Liver (tissue), 9 donors: ENCODE results near the gene ENTPD8. TPM values are rescaled to one million over a fixed set of nuclear protein-coding genes. Genes with fewer than 3 reads are reported as not detected.

Experiments used
- DNase-seq: peaks from one replicate; pipeline ENCODE4 v3.0.0-alpha.2; 2017; ENCODE audit warnings: low spot score
- H3K27ac ChIP-seq, 2 donors: one replicate each; pipeline ENCODE4 v1.7.0; 2013; ENCODE audit warnings: inconsistent platforms in 2 of 2, low read length in 2 of 2, control low read depth in 1 of 2, low read depth in 1 of 2, mild to moderate bottlenecking in 1 of 2
- H3K27me3 ChIP-seq, 4 donors: one replicate each; pipeline versions ENCODE4 v1.6.1 to v1.7.0; 2013; ENCODE audit warnings: low read length in 3 of 4, inconsistent platforms in 1 of 4, mild to moderate bottlenecking in 1 of 4, moderate library complexity in 1 of 4; ENCODE audit not compliant: control insufficient read depth in 4 of 4, insufficient read depth in 4 of 4
- H3K36me3 ChIP-seq, 4 donors: one replicate each; pipeline versions ENCODE4 v1.6.1 to v1.7.0; 2013; ENCODE audit warnings: low read length in 3 of 4, mild to moderate bottlenecking in 3 of 4, low read depth in 1 of 4, moderate library complexity in 1 of 4; ENCODE audit not compliant: control insufficient read depth in 4 of 4, insufficient read depth in 3 of 4
- H3K4me1 ChIP-seq, 4 donors: one replicate each; pipeline versions ENCODE4 v1.6.1 to v1.7.0; 2013; ENCODE audit warnings: low read length in 3 of 4, mild to moderate bottlenecking in 3 of 4, moderate library complexity in 1 of 4; ENCODE audit not compliant: control insufficient read depth in 4 of 4, insufficient read depth in 4 of 4
- H3K4me3 ChIP-seq, 3 donors: one replicate each; pipeline versions ENCODE4 v1.6.1 to v1.7.0; 2013; ENCODE audit warnings: low read length in 3 of 3, control low read depth in 1 of 3, low read depth in 1 of 3, mild to moderate bottlenecking in 1 of 3
- H3K9ac ChIP-seq, 2 donors: one replicate each; pipeline ENCODE4 v1.7.0; 2013; ENCODE audit warnings: low read length in 2 of 2, mild to moderate bottlenecking in 2 of 2, moderate library complexity in 2 of 2, control low read depth in 1 of 2, low read depth in 1 of 2
- H3K9me3 ChIP-seq, 4 donors: one replicate each; pipeline versions ENCODE4 v1.6.1 to v1.7.0; 2013; ENCODE audit warnings: low read length in 3 of 4; ENCODE audit not compliant: control insufficient read depth in 4 of 4
- EGR1 ChIP-seq, 2 donors: IDR thresholded peaks; 2 replicates each; pipeline ENCODE4 v1.6.1; 2016 to 2018; ENCODE audit warnings: antibody characterized with exemption in 2 of 2, low read depth in 2 of 2
- FOXA1 ChIP-seq: IDR thresholded peaks from 2 replicates; pipeline ENCODE4 v1.6.1; 2016; ENCODE audit warnings: antibody characterized with exemption
- FOXA2 ChIP-seq: IDR thresholded peaks from 2 replicates; pipeline ENCODE4 v1.6.1; 2016; ENCODE audit warnings: antibody characterized with exemption
- GABPA ChIP-seq, 2 donors: IDR thresholded peaks in 1 of 2; conservative IDR thresholded peaks in 1 of 2; 2 replicates each; pipeline ENCODE4 v1.6.1; 2016; ENCODE audit warnings: antibody characterized with exemption in 2 of 2, mild to moderate bottlenecking in 1 of 2, moderate library complexity in 1 of 2
- HNF4G ChIP-seq: IDR thresholded peaks from 2 replicates; pipeline ENCODE4 v1.6.1; 2016; ENCODE audit warnings: antibody characterized with exemption
- JUND ChIP-seq, 2 donors: IDR thresholded peaks; 2 replicates each; pipeline ENCODE4 v1.6.1; 2016; ENCODE audit warnings: antibody characterized with exemption in 2 of 2
- MAX ChIP-seq: IDR thresholded peaks from 2 replicates; pipeline ENCODE4 v1.6.1; 2016; ENCODE audit warnings: antibody characterized with exemption
- NR2F2 ChIP-seq: IDR thresholded peaks from 2 replicates; pipeline ENCODE4 v1.6.1; 2016; ENCODE audit warnings: antibody characterized with exemption
- RAD21 ChIP-seq, 2 donors: IDR thresholded peaks; 2 replicates each; pipeline ENCODE4 v1.6.1; 2016; ENCODE audit warnings: antibody characterized with exemption in 2 of 2, mild to moderate bottlenecking in 2 of 2
- RXRA ChIP-seq, 2 donors: IDR thresholded peaks; 2 replicates each; pipeline ENCODE4 v1.6.1; 2017 to 2018; ENCODE audit warnings: antibody characterized with exemption in 2 of 2, mild to moderate bottlenecking in 1 of 2
- SP1 ChIP-seq: IDR thresholded peaks from 2 replicates; pipeline ENCODE4 v1.6.1; 2018; ENCODE audit warnings: antibody characterized with exemption, mild to moderate bottlenecking
- TAF1 ChIP-seq: conservative IDR thresholded peaks from 2 replicates; pipeline ENCODE4 v1.6.1; 2016; ENCODE audit warnings: antibody characterized with exemption, mild to moderate bottlenecking
- YY1 ChIP-seq: IDR thresholded peaks from 2 replicates; pipeline ENCODE4 v1.6.1; 2016; ENCODE audit warnings: antibody characterized with exemption, mild to moderate bottlenecking
- WGBS: extraction: QIAGEN DNeasy Blood & Tissue Kit; methylation state at CpG from one replicate; pipeline ENCODE4 v1.1.7; 2013; 5-methylcytosine and 5-hydroxymethylcytosine counted together
- polyA plus RNA-seq, 2 donors: library from polyadenylated mRNA; stranded (reverse) in 1 of 2; unstranded in 1 of 2; fragments of 200-250 nt in 1 of 2; fragments of >200 nt in 1 of 2; fragmentation: Nextera tagmentation in 1 of 2; extraction: Ambion mirVana in 1 of 2; gene quantifications; one replicate each; pipeline versions ENCODE4 v1.2.1 to v1.2.3, GENCODE V29; 2013 to 2015
- total RNA-seq, 2 donors: library from RNA; depleted of rRNA; stranded (reverse); fragments of >200 nt; gene quantifications; one replicate each; pipeline ENCODE4 v1.2.3, GENCODE V29; 2014
- TF ChIP-seq, protein P1 (sequence below): IDR thresholded peaks from 2 replicates; pipeline ENCODE4 v1.6.1; 2016; ENCODE audit warnings: antibody characterized with exemption, mild to moderate bottlenecking
- TF ChIP-seq, protein P2 (sequence below): fragments of 150-350 bp; IDR thresholded peaks from 2 replicates; pipeline ENCODE4 v1.5.1; 2017; ENCODE audit warnings: improper control_type of control experiment, low read depth, low read length; ENCODE audit not compliant: missing input control
- TF ChIP-seq, protein P3 (sequence below): IDR thresholded peaks from 2 replicates; pipeline ENCODE4 v1.6.1; 2016; ENCODE audit warnings: antibody characterized with exemption
- TF ChIP-seq, protein P4 (sequence below): IDR thresholded peaks from 2 replicates; pipeline ENCODE4 v1.6.1; 2016; ENCODE audit warnings: antibody characterized with exemption
- donor health status: healthy.
- donor health status: healthy.
- donor health status: healthy.
- donor health status: healthy.
- donor health status: healthy.

Gene ENTPD8
- total and polyA plus RNA-seq, 4 donors = 1.6 to 6.2 (median 4.9) TPM

GRCh38 chr9:137478613-137478961, 37.4 kb upstream of the ENTPD8 start (continued):
- TF ChIP-seq MAX = no peak

DNA sequence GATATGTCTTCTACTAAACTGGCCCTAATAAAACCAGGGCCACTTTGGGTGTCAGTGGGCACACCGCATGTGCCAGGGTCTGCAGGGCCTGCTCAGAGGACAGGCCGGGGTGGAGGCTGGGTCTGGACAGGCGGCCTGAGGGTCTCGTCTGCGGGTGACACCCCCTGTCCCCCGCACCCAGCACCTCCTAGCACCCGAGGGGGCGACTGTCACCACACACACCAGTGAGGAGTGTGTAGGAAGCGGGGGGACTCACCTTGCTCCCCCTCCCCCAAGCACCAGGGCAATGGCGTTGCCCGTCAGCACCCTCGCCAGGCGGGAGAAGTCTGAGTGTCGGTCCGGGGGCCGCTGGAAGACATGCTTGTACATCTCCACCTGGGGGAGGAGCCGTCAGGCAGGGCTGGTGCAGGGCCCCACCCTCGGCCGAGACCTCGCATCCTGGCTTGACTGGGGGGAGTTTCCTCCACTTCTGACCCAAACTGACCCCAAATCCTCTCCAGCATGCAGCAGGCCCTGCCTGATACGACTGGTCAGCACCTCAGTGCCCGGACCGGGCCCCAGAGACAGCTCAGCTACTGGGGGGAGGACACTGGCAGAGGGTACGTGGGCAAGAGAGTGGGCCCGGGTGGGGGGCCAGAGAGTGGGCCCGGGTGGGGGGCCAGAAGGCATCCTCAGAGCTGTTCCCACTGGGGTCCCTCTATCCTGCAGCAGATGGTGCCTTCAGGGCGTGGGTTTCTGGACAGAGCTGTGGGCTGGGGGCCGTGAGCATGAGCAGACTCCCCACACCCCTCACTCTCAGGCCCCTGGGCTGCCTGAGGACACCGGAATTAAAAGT, 36.8 kb upstream of the ENTPD8 start:
- Histone ChIP-seq H3K4me3 (no peak overlapping the region), H3K27ac (no peak overlapping the region), H3K9me3 (peaks cover 2 to 12% (median 6%) of the 10 kb centered on the region in 4 donors), H3K27me3 (no peaks in the 10 kb centered on the region), H3K9ac (no peak overlapping the region), H3K4me1 (peaks cover 0 to 8% (median 7%) of the 10 kb centered on the region in 4 donors), H3K36me3 (peaks cover 0 to 8% (median 6%) of the 10 kb centered on the region in 4 donors)
- no peak for DNase-seq
- WGBS = 93% methylated on average over 29 of the region's 29 CpGs
- TF ChIP-seq YY1 (no peak), MAX (no peak), FOXA2 (no peak), FOXA1 (no peak), TAF1 (no peak), EGR1 (IDR thresholded peaks at IDR 0.05; ENCODE audit: low read depth in 2 of 2) (no peak), GABPA (IDR thresholded peaks at IDR 0.05 in 1 of 2, conservative IDR thresholded peaks at IDR 0.05 in 1 of 2) (no peak), NR2F2 (no peak), HNF4G (no peak), RAD21 (IDR thresholded peaks at IDR 0.05) (no peak), JUND (IDR thresholded peaks at IDR 0.05) (no peak), SP1 (no peak), RXRA (IDR thresholded peaks at IDR 0.05) (no peak)
- TF ChIP-seq, protein P1, sequence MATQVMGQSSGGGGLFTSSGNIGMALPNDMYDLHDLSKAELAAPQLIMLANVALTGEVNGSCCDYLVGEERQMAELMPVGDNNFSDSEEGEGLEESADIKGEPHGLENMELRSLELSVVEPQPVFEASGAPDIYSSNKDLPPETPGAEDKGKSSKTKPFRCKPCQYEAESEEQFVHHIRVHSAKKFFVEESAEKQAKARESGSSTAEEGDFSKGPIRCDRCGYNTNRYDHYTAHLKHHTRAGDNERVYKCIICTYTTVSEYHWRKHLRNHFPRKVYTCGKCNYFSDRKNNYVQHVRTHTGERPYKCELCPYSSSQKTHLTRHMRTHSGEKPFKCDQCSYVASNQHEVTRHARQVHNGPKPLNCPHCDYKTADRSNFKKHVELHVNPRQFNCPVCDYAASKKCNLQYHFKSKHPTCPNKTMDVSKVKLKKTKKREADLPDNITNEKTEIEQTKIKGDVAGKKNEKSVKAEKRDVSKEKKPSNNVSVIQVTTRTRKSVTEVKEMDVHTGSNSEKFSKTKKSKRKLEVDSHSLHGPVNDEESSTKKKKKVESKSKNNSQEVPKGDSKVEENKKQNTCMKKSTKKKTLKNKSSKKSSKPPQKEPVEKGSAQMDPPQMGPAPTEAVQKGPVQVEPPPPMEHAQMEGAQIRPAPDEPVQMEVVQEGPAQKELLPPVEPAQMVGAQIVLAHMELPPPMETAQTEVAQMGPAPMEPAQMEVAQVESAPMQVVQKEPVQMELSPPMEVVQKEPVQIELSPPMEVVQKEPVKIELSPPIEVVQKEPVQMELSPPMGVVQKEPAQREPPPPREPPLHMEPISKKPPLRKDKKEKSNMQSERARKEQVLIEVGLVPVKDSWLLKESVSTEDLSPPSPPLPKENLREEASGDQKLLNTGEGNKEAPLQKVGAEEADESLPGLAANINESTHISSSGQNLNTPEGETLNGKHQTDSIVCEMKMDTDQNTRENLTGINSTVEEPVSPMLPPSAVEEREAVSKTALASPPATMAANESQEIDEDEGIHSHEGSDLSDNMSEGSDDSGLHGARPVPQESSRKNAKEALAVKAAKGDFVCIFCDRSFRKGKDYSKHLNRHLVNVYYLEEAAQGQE = no peak
- TF ChIP-seq, protein P2, sequence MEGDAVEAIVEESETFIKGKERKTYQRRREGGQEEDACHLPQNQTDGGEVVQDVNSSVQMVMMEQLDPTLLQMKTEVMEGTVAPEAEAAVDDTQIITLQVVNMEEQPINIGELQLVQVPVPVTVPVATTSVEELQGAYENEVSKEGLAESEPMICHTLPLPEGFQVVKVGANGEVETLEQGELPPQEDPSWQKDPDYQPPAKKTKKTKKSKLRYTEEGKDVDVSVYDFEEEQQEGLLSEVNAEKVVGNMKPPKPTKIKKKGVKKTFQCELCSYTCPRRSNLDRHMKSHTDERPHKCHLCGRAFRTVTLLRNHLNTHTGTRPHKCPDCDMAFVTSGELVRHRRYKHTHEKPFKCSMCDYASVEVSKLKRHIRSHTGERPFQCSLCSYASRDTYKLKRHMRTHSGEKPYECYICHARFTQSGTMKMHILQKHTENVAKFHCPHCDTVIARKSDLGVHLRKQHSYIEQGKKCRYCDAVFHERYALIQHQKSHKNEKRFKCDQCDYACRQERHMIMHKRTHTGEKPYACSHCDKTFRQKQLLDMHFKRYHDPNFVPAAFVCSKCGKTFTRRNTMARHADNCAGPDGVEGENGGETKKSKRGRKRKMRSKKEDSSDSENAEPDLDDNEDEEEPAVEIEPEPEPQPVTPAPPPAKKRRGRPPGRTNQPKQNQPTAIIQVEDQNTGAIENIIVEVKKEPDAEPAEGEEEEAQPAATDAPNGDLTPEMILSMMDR = no peak
- TF ChIP-seq, protein P3, sequence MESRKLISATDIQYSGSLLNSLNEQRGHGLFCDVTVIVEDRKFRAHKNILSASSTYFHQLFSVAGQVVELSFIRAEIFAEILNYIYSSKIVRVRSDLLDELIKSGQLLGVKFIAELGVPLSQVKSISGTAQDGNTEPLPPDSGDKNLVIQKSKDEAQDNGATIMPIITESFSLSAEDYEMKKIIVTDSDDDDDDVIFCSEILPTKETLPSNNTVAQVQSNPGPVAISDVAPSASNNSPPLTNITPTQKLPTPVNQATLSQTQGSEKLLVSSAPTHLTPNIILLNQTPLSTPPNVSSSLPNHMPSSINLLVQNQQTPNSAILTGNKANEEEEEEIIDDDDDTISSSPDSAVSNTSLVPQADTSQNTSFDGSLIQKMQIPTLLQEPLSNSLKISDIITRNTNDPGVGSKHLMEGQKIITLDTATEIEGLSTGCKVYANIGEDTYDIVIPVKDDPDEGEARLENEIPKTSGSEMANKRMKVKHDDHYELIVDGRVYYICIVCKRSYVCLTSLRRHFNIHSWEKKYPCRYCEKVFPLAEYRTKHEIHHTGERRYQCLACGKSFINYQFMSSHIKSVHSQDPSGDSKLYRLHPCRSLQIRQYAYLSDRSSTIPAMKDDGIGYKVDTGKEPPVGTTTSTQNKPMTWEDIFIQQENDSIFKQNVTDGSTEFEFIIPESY = no peak
- TF ChIP-seq, protein P4, sequence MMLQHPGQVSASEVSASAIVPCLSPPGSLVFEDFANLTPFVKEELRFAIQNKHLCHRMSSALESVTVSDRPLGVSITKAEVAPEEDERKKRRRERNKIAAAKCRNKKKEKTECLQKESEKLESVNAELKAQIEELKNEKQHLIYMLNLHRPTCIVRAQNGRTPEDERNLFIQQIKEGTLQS = no peak
